GM18873 (cell line): ENCODE measurements around the gene COA7.
"Not testable (repeated sequence)": the region's sequence is repeated elsewhere in the genome, so short reads cannot be mapped to it uniquely, and the experiment has no call there.

Source experiments
- ATAC-seq: cut with Tn5 transposase; IDR thresholded peaks from one replicate; pipeline ENCODE4 v1.9.1; 2021; ENCODE audit warnings: mild to moderate bottlenecking, moderate library complexity, moderate number of reproducible peaks; ENCODE audit not compliant: unreplicated experiment, low FRiP score

Gene COA7

DNA sequence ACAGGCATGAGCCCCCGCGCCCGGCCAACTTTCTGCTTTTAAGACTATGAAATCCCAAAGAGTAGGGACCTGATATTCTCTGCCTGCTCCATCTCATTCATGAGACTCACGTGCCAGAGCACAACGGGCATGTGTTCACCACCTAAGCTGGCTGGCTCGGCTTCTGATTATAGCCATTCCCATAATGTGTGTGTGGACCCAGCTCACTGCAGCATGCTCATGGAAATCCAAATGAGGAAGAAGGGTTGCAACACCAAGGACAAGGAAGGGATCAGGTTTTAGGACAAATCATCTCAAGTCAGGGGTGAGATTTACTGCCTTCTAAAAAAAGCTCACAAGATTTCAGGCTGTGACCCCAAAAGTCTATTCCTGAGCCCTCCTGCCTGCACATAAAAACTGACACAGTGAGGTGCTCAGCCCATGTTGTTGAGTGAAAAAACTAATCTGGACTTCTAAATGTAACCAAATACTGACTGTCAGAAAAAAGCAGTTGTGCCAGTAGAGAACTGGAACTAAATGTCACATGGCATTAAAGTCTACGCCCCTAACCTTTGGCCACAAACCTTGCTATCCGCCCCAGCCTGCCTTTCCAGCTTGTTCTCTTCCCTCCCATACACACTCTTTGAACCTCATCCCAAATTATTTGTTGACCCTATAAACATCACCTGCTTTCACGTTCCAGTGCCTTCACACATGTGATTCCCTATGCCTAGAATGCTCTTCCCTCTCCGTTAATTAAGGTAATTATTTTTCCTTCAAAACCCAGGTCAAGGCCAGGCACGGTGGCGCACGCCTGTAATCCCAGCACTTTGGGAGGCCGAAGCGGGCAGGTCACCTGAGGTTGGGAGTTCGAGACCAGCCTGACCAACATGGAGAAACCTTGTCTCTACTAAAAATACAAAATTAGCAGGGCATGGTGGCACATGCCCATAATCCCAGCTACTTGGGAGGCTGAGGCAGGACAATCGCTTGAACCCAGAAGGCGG, 9.1 kb upstream of the COA7 start:
- ATAC-seq: no peak

DNA sequence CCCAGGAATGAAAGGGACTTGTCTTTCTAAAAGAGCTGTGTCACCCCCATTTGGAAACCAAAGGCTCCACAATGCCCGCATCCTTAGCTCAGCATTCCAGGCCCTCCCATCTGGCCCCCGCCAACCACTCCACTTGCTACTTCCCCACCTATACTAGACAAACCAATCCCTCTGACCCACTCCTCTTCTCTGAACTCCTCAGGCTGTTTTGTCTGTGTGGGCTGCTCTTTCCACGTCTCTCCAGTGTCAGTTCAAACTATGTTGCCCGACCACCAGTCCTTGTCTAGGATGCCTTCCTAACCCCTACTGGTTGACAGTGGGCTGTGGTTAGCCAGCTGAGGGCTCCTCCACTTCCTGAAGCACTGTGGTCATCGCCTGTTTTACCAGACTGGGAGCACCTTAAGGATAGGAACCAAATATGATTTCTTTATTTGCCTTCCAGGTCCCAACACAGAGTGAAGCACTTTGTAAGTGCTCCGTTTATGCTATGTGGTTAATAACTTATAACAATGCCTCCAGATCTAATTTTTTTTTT, 8.1 kb upstream of the COA7 start:
- ATAC-seq: no peak

DNA sequence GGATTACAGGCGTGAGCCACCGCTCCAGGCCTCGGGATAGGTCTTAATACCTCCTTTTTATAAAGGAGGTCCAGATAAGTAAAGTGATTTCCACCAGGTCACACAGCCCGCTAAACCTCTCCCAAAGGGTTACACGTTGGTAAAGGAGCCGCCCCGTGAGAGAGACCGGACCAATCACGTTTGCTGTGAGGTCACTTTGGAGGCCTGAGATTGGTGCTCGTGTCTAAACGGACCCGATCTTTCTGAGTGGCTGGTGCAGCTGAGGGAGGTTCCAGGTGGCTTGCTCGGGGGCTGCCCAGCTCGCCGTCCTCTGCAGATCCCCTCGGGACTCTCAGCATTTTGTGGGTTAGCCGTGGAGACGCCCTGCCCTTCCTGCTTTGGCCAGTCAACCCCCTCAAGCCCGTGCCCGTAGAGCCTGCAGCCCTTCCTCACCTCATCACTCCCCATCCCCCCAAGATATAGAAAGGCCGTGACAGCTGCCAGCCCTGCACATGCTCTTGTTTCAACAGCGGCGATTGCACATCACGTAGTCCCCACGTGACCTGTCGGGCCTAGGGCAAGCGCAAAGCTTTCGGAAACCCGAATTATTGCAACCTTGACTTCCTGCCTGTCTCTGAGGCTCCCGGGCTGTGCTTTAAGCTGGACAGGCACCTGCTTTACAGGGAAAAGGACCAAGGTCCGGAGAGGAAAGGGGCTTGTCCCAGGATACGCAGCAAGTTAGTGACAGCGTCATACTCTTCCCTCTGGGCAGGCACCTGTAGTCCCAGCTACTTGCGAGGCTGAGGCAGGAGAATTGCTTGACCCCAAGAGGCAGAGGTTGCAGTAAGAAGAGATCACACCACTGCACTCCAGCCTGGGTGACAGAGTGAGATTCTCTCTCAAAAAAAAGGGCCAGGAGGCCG, 5.0 kb upstream of the COA7 start:
- ATAC-seq: peak; percentile 86

DNA sequence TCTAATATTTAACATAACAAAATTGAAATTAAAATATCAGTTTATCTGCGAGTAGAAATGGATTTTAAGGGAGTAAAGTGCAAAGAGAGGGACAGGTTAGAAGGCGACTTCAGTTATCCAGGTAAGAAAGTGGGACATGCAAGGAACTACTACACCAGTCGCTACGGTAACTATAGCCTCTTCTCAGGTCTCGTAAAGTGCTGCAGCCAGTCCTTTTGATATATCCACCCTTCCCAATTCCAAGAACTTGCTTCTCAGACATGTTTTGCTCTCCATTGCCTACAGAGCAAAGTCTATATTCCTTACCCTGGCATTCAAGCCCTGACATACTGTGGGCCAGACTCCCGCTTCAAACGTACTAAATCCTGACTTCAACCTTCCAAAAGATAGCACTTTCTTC, 2.5 kb downstream of the COA7 start:
- ATAC-seq: no peak

DNA sequence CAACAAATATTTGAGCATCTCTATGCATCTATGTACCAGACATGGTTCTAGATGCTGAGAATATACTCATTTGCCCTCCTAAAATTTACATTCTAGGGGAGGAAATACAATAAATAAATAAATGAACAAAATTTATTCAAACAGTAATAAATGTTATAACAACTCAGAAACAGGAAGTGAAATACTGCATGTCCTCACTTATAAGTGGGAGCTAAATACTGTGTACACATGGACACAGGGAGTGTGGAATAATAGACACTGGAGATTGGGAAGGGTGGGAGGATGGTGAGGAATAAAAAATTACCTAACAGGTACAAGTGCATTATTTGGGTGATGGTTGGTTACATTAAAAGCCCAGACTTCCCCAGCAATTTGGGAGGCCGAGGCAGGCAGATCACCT, 4.3 kb downstream of the COA7 start:
- no peak for ATAC-seq

DNA sequence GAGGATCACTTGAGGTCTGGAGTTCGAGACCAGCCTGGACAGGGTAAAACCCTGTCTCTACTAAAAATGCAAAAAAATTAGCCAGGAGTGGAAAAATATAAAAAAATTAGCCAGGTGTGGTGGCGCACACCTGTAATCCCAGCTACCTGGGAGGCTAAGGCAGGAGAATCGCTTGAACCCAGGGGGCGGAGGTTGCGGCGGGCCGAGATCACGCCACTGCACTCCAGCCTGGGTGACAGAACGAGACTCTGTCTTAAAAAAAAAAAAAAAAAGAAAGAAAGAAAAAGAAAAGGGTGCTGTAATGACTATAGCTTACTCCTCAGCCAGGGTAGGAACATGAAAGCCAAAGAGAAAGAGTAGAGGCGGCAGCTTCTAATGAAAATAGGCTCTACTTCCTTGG, 4.8 kb downstream of the COA7 start:
- ATAC-seq: not testable (repeated sequence)

DNA sequence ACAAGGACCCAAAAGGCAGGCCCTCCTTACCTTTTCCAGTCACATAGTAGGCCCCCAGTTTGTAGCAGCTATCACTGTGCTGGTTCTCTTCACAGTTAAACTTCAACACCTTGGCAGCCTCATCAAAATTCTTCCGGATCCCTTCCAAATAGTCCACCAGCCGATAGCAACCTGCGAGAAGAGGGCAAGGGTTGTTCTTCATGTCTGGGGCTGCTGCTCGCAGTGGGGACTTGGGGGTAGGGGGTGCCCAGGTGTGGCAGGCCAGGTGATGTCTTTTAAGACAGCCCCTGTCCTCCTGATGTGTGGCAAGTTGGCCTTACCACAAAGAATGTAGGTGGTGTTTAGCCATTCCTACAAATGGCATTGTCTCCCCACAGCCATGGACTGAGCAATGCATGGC, 5.5 kb downstream of the COA7 start:
- ATAC-seq: no peak

DNA sequence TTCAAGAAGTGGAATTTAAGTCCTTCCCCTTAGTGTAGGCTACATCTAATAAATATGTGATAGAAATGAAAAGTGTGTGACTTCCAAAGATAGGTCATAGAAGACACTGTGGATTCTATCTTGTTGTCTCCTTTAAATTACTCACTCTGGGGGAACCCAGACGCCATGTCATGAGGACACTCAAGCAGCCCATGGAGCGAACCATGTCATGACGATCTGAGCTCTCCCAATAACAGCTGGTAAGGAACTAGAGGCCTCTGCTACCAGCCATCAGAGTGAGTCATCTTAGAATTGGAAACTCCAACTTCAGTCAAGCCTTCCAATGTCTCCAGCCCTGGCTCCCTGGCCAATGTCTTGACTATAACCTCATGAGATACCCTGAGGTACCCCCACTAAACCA, 6.3 kb downstream of the COA7 start:
- no peak for ATAC-seq

DNA sequence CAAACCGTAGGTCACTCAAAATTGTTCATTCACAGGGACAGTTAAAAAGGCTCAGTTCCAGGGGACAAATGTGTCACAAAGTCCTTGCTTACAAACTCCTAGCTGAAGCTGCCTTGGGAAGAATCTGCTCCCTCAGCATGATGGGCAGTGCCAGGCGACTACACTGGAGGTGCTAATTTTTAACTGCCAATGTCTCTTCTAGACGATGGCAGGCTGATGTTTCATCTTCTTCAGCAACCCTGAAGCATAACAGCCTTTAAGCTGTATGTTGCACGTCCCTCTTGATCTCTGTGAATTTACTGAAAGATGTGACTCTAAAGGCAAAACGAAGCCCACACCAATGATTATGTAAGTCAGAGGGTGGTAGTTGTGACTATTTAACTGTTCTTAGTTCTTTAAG, 11.3 kb downstream of the COA7 start:
- no peak for ATAC-seq

DNA sequence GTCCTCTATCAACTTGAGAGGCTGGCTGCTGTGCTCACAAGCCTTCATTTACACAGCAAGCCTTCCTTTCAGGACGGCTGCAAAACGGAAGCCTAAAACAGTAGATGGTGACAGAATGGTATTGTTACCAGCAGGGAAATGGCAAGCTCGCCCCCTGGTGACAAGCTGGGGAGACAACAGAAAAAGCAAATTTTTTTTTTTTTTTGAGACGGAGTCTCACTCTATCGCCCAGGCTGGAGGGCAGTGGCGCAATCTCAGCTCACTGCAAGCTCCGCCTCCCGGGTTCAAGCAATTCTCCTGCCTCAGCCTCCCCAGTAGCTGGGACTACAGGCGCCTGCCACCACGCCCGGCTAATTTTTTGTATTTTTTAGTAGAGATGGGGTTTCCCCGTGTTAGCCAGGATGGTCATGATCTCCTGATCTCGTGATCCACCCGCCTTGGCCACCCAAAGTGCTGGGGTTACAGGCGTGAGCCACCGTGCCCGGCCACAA, 11.8 kb downstream of the COA7 start:
- ATAC-seq: not testable (repeated sequence)

DNA sequence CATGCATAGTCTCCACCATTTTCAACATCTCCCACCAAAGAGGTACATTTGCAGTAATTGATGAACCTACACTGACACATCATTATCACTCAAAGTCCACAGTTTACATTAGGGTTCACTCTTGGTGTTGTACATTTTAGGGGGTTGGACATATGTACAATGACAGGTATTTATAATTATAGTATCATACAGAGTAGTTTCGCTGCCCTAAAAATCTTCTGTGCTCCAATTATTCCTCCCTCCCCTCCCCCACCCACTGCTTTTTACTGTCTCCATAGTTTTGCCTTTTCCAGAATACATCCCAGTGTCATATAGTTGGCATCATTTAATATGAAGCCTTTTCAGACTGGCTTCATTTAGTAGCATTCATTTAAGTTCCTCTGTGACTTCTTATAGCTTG, 13.6 kb downstream of the COA7 start:
- no peak for ATAC-seq

DNA sequence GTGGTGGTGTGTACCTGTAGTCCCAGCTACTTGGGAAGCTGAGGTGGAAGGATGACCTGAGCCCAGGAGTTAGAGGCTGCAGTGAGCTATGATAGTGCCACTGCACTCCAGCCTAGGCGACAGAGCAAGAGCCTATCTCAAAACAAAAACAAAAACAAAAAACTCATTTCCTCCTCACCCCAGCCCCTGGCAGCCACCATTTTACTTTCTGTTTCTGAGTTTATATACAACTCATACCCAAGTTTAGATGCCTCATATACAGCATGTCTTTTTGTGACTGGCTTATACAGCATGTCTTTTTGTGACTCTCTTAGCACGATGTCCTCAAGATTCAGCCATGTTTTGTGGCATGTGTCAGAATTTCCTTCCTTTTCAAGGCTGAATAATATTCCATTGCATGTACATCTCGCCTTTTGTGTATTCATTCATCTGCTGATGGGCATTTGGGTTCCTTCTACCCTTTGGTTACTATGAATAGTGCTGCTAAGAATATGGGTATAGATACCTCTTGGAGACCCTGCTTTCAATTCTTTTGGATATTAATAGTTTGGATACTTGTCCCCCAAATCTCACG, 14.7 kb downstream of the COA7 start:
- ATAC-seq: no peak

DNA sequence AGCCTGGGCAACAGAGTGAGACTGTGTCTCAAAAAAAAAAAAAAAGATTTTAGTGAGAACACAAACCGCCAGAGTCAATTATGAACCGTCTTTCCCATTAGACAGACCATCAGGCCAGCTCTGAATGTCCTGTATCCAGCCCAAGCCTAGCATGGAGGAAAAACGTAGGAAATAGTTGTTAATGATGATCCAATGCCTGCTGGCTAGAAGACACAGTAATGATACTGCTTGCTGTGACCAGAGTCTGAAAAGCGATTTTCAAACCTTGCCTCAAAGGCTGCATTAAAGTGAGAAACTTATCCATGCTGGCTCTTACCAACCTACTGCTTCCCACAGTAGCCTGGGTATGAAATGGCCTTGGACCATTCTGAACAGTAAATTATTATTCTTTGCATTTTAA, 17.0 kb downstream of the COA7 start:
- ATAC-seq: no peak

DNA sequence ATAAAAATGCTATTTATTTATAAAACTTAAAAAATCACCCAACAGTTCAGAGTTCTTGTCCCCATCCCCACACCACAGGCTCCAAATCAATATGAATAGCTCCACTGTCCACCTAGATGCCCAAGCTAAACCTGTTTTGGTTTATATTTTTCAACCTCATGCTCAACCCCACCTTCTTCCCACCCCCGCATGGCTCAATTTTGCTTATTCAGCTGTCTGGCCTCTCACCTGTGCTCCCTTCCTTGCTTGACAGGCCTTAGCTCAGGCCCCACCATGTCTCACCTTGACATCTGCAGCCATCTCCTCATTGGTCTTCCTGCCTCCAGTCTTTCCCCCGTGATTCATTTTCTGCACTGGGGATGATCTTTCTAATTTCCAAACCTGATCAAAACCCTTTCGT, 17.8 kb downstream of the COA7 start:
- no peak for ATAC-seq

DNA sequence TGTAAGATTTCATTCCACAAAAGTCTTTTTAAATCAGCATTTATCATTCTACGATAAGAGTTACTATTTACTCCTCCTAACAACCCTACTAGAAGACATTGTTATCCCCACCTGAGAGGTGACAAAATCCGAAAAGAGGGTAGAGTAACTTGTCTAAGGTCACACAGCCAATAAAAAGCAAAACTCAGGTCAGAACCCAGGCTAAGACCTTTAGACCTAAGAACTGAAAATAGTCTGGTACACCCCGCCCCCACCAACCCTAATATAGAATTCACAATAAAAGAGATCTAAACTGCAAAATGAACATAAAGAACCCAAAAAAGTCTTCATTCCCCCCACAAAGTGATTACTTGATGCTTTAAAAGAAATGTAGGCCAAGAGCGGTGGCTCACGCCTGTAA, 18.6 kb downstream of the COA7 start:
- no peak for ATAC-seq

DNA sequence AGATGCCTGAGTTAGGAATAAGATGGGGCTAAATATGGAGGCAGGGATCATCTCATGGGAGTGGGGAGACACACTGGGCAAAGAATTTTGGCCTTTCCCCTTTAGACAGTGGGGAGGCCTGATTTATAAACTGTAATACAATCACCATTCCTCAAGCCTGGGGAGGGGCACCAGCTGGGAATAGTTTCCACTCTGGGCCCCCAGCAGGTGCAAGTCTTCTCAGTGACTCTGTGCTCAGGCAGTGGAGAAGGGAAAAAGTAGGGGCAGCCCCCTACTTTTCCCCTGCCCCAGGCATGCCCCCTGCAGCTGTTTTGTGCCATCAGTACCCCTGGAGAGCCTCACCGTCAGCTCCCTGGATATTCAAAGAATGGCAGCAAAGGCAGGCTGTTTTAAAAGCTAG, 19.1 kb downstream of the COA7 start:
- no peak for ATAC-seq

DNA sequence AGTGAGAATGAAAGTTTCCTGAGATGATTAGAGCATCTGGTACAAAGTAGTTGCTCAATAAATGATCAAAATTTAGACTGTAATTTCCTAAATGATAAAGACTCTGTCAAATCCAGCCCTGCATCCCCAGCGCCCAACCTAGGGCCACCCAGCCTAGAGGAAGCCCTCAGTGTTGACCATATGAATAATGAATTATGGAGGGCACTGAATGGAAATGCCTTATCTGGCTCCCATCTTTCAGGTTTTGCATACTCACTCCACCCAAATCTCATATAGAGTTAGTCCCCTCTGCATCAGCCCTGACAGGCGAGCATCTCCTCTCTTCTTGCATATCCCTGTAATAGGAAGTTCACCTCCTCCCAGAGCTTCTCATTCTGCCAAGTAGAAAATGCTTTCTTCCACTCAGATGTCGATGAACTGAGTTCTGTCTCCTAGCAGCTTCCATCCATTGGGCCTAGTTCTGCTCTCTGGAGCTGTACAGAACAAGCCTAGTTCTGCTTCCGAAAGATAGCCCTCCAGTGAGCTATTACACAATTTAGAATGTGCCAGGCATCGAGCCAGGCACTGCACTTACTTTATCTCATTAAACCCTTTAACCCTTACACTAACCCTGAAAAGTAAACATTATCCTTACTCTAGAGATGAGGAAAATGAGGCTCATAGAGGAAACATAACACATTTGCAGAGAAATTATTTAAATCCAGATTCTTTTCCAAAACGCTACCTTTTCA, 20.9 kb downstream of the COA7 start:
- no peak for ATAC-seq

DNA sequence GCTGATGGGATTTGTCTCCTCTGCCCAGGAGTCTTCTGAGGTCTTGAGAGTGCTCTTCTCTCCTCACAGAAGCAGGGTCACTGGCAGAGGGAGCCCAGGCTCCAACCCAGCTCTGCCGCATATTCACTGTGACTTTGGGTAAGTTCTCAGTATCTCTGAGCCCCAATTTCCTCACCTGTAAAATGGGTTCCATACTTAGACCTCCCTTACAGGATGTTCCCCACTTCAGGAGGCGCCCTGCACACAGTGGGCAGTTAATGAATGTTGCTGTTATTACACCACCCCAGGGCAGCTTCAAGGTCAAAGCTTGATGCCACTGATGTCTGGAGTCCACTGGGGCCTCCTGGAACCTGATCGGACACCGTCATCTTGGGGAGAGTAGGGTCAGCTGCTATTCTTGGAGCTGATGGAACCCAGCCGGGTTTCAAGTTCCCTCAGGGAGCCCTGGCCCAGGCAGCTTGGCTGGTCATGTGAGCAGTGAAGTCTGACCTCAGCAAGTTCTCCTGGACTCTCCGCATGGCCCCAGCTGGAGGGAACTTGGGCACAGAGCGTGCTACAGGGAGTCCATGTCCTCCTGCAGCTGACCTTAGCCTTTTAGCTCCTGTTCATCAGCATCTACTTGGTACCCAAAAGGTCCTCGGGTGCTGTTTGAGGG, 21.8 kb downstream of the COA7 start:
- ATAC-seq: no peak
